ENCODE measurements around the gene ABCC10. TPM values are rescaled to one million over a fixed set of nuclear protein-coding genes. Genes with fewer than 3 reads are reported as not detected.
"Not testable (repeated sequence)": the region's sequence is repeated elsewhere in the genome, so short reads cannot be mapped to it uniquely, and the experiment has no call there.

Gene ABCC10
- total RNA-seq, 4 donors from 2014 or later, result 16.1 to 39.1 (median 27.4) TPM

DNA sequence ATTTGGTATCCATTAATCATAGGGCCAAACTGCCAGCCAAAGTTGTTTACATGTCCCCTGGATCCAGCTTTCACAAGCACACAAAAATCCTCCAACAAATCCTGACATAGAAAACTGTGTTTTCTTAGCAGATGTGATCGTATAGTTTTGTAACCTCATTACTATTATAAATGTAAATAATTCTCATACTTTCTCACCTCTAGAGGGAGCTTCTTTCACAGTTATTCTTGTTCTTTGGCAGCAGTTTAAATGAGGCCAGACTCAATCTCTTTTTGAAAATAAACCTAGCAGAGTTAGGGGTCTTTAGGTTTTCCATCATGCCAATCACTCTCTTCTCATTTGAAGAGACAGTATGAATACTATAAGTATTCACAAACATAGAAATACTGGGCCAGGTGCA lies 40.8 kb upstream of the ABCC10 start:
- WGBS, result 43% methylated on average over 1 of the region's 1 CpG
- Histone ChIP-seq H3K27ac (no peak overlapping the region), H3K4me3 (no peak overlapping the region), H3K4me1 (no peaks in the 10 kb centered on the region), H3K9me3 (no peaks in the 10 kb centered on the region), H3K36me3 (no peaks in the 10 kb centered on the region), H3K27me3 (peaks cover 12% of the 10 kb centered on the region)
- TF ChIP-seq EP300 (IDR thresholded peaks at IDR 0.05), result no peak
- TF ChIP-seq POLR2A (IDR thresholded peaks at IDR 0.05), result no peak
- TF ChIP-seq, protein P1, sequence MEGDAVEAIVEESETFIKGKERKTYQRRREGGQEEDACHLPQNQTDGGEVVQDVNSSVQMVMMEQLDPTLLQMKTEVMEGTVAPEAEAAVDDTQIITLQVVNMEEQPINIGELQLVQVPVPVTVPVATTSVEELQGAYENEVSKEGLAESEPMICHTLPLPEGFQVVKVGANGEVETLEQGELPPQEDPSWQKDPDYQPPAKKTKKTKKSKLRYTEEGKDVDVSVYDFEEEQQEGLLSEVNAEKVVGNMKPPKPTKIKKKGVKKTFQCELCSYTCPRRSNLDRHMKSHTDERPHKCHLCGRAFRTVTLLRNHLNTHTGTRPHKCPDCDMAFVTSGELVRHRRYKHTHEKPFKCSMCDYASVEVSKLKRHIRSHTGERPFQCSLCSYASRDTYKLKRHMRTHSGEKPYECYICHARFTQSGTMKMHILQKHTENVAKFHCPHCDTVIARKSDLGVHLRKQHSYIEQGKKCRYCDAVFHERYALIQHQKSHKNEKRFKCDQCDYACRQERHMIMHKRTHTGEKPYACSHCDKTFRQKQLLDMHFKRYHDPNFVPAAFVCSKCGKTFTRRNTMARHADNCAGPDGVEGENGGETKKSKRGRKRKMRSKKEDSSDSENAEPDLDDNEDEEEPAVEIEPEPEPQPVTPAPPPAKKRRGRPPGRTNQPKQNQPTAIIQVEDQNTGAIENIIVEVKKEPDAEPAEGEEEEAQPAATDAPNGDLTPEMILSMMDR (IDR thresholded peaks at IDR 0.05), result no peak
- no peak for TF ChIP-seq POLR2AphosphoS5 (IDR thresholded peaks at IDR 0.05)
- no peak for DNase-seq (ENCODE audit: low spot score in 2 of 2)

DNA sequence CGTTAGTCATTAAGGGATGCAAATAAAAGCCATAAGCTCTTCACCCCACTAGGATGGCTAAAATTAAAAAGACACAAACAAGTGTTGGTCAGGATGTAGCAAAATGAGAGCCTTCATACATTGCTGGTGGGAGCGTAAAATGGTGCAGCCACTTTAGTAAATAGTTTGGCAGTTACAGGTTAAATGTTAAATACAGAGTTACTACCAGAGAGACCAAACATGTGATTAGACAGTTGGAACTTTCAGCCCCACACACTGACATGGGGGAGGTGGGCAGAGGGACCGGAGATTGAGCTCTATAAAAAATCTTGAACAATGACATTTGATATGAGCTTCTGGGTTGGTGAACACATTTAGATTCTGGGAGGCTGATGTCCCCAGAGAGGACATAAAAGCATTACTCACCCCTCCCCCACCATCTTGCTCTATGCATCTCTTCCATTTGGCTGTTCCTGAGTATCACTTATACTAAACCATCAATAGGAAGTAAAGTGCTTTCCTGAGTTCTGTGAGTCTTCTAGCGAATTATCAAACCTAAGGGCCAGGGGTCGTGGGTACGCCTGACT lies 37.5 kb upstream of the ABCC10 start:
- Histone ChIP-seq H3K9me3 (no peaks in the 10 kb centered on the region), H3K36me3 (no peaks in the 10 kb centered on the region), H3K4me1 (no peaks in the 10 kb centered on the region), H3K27ac (no peak overlapping the region), H3K4me3 (no peak overlapping the region), H3K27me3 (peaks cover 12% of the 10 kb centered on the region)
- WGBS, result 93% methylated on average over 6 of the region's 6 CpGs
- no peak for DNase-seq (ENCODE audit: low spot score in 2 of 2)
- no peak for TF ChIP-seq EP300 (IDR thresholded peaks at IDR 0.05)
- no peak for TF ChIP-seq POLR2A (IDR thresholded peaks at IDR 0.05)
- TF ChIP-seq POLR2AphosphoS5 (IDR thresholded peaks at IDR 0.05), result no peak

GRCh38 chr6:43390753-43391439 lies 36.4 kb upstream of the ABCC10 start:
- H3K4me1 ChIP-seq; H3K4me3 ChIP-seq; H3K36me3 ChIP-seq; DNase-seq (ENCODE audit: low spot score in 2 of 2); H3K9me3 ChIP-seq; H3K27ac ChIP-seq: not testable (repeated sequence)
- 74% methylated on average over 10 of the region's 10 CpGs for WGBS
- peaks cover 12% of the 10 kb centered on the region for H3K27me3 ChIP-seq

- 67% methylated on average over 13 of the region's 13 CpGs for WGBS
- Histone ChIP-seq H3K4me3 (no peak overlapping the region), H3K36me3 (no peaks in the 10 kb centered on the region), H3K9me3 (no peaks in the 10 kb centered on the region), H3K27me3 (peaks cover 12% of the 10 kb centered on the region), H3K4me1 (no peaks in the 10 kb centered on the region), H3K27ac (no peak overlapping the region)
- TF ChIP-seq, protein P1 (IDR thresholded peaks at IDR 0.05), result no peak
- TF ChIP-seq POLR2A (IDR thresholded peaks at IDR 0.05), result no peak
- TF ChIP-seq EP300 (IDR thresholded peaks at IDR 0.05), result no peak
- TF ChIP-seq POLR2AphosphoS5 (IDR thresholded peaks at IDR 0.05), result no peak
- DNase-seq (ENCODE audit: low spot score in 2 of 2), result no peak
Measured at GRCh38 chr6:43391440-43392031, 35.8 kb upstream of the ABCC10 start.

- H3K36me3 ChIP-seq; DNase-seq (ENCODE audit: low spot score in 2 of 2); H3K27ac ChIP-seq; H3K9me3 ChIP-seq; H3K4me1 ChIP-seq; H3K4me3 ChIP-seq: not testable (repeated sequence)
- 74% methylated on average over 11 of the region's 11 CpGs for WGBS
- H3K27me3 ChIP-seq, result peaks cover 12% of the 10 kb centered on the region
Measured at GRCh38 chr6:43393133-43393532, 34.2 kb upstream of the ABCC10 start.

- WGBS, result 81% methylated on average over 5 of the region's 5 CpGs
- no peaks in the 10 kb centered on the region for H3K36me3 ChIP-seq
- no peak overlapping the region for H3K27ac ChIP-seq
- H3K9me3 ChIP-seq, result no peaks in the 10 kb centered on the region
- H3K4me3 ChIP-seq, result no peak overlapping the region
- H3K27me3 ChIP-seq, result peaks cover 7% of the 10 kb centered on the region
- TF ChIP-seq, protein P1 (IDR thresholded peaks at IDR 0.05), result no peak
- DNase-seq (ENCODE audit: low spot score in 2 of 2), result no peak
- no peaks in the 10 kb centered on the region for H3K4me1 ChIP-seq
Measured at GRCh38 chr6:43393602-43394001, 33.7 kb upstream of the ABCC10 start.

Measured in suprapubic skin (tissue), 4 donors.